HTR-8/SVneo (cell line): ENCODE measurements around the gene TTF2.
A peak's percentile ranks its signal among the peaks of the same experiment; 100 is the strongest.

ENCODE experiments used
- DNase-seq: peaks from one replicate; pipeline ENCODE4 v3.0.0; 2011; ENCODE audit warnings: low spot score, mixed read lengths; ENCODE audit not compliant: insufficient read length
- FAIRE-seq: peaks from 2 replicates; lab custom pipeline; 2011; peaks lifted over from hg19 to GRCh38; lab: Jason Lieb, UNC

Gene TTF2

GRCh38 chr1:117044217-117044616 is 15.9 kb upstream of the TTF2 start:
- no peak for FAIRE-seq
- no peak for DNase-seq

- FAIRE-seq (no peak), DNase-seq (no peak)
These were observed 14.5 kb upstream of the TTF2 start for GRCh38 chr1:117045644-117046043.

- DNase-seq (no peak), FAIRE-seq (no peak)
These were observed 13.3 kb upstream of the TTF2 start for GRCh38 chr1:117046781-117047180.

- FAIRE-seq, result no peak
- DNase-seq, result no peak
These were observed 12.9 kb upstream of the TTF2 start for GRCh38 chr1:117047271-117047670.

GRCh38 chr1:117049857-117050256 is 10.3 kb upstream of the TTF2 start:
- FAIRE-seq (no peak), DNase-seq (no peak)

- no peak for DNase-seq
- FAIRE-seq, result no peak
These were observed 8.7 kb upstream of the TTF2 start for GRCh38 chr1:117051224-117052064.

- FAIRE-seq (no peak), DNase-seq (no peak)
These were observed 6.1 kb upstream of the TTF2 start for GRCh38 chr1:117054068-117054467.

GRCh38 chr1:117058810-117059209 is 1.3 kb upstream of the TTF2 start:
- FAIRE-seq, result no peak
- DNase-seq, result no peak

- no peak for DNase-seq
- FAIRE-seq, result no peak
These were observed 820 bp upstream of the TTF2 start for GRCh38 chr1:117059334-117059677.

- FAIRE-seq (no peak), DNase-seq (no peak)
These were observed 553 bp downstream of the TTF2 start for GRCh38 chr1:117060441-117061317.

GRCh38 chr1:117061986-117062415 is 1.9 kb downstream of the TTF2 start:
- DNase-seq, result no peak
- FAIRE-seq, result no peak

- no peak for DNase-seq
- no peak for FAIRE-seq
These were observed 6.2 kb downstream of the TTF2 start for GRCh38 chr1:117066367-117066766.

GRCh38 chr1:117067533-117068370 is 7.6 kb downstream of the TTF2 start:
- DNase-seq (peak; percentile 42), FAIRE-seq (no peak)

- no peak for FAIRE-seq
- no peak for DNase-seq
These were observed 8.5 kb downstream of the TTF2 start for GRCh38 chr1:117068580-117068979.

- FAIRE-seq (no peak), DNase-seq (no peak)
These were observed 9.2 kb downstream of the TTF2 start for GRCh38 chr1:117069220-117069844.

- no peak for DNase-seq
- FAIRE-seq, result no peak
These were observed 10.0 kb downstream of the TTF2 start for GRCh38 chr1:117070124-117070523.

GRCh38 chr1:117076648-117077047 is 16.5 kb downstream of the TTF2 start:
- no peak for DNase-seq
- FAIRE-seq, result no peak

- FAIRE-seq, result no peak
- DNase-seq, result no peak
These were observed 17.1 kb downstream of the TTF2 start for GRCh38 chr1:117077267-117077666.

- DNase-seq (no peak), FAIRE-seq (no peak)
These were observed 19.6 kb downstream of the TTF2 start for GRCh38 chr1:117079737-117080136.

GRCh38 chr1:117084231-117084630 is 24.1 kb downstream of the TTF2 start:
- FAIRE-seq (no peak), DNase-seq (no peak)
